ENCODE data around the gene SCAANT1. TPM values are rescaled to one million over a fixed set of nuclear protein-coding genes. Genes with fewer than 3 reads are reported as not detected.

Gene SCAANT1
- total RNA-seq = not detected

GRCh38 chr3:63911873-63912767 is at the start of gene SCAANT1:
TSS of gene SCAANT1 (minus strand) at chr3:63912383.

GRCh38 chr3:63863150-63864007 is 48.8 kb downstream of the SCAANT1 start, which contains the start of the genes ATXN7 and THOC7:
TSS of gene ATXN7 (plus strand) at chr3:63863867. CDS start at chr3:63912599, 48,732 bp downstream.
TSS of gene THOC7 (minus strand) at chr3:63863805. CDS start at chr3:63863790, 15 bp downstream.

Small RNA genes within 50 kb of the gene (small RNA-seq; reads per million reads assigned to genes)
- gene SCAANT1 = not detected

Other genes with a start within 250 kb of the SCAANT1 start
- not detected for gene C3orf49, start 93.1 kb downstream of the SCAANT1 start, total RNA-seq
- 43.4 TPM for gene THOC7, start 48.6 kb downstream of the SCAANT1 start, total RNA-seq
- 12.2 TPM for gene ATXN7, start 48.5 kb downstream of the SCAANT1 start, total RNA-seq
- gene PSMD6, start 111.1 kb upstream of the SCAANT1 start, total RNA-seq = 64.8 TPM